T-helper 2 cell treated with Interferon-gamma antibody and Interleukin-4, amounts not matched to agents 5 μg/mL and 100 μg/mL, for 36 hours (primary cell): ENCODE results near the gene BARD1.
"Not testable (repeated sequence)": the region's sequence is repeated elsewhere in the genome, so short reads cannot be mapped to it uniquely, and the experiment has no call there.

Source experiments
- DNase-seq: peaks from one replicate; pipeline ENCODE4 v3.0.0; 2021; ENCODE audit warnings: low spot score
- H3K27ac Mint-ChIP-seq: one replicate; pipeline ENCODE4 v1.8.0; 2021; ENCODE audit warnings: mild to moderate bottlenecking, mixed read lengths
- H3K27me3 Mint-ChIP-seq: one replicate; pipeline ENCODE4 v1.8.0; 2021; ENCODE audit warnings: low read depth, mixed read lengths
- H3K36me3 Mint-ChIP-seq: one replicate; pipeline ENCODE4 v1.8.0; 2021; ENCODE audit warnings: low read depth, mixed read lengths
- H3K4me1 Mint-ChIP-seq: one replicate; pipeline ENCODE4 v1.8.0; 2021; ENCODE audit warnings: low read depth, mixed read lengths
- H3K4me3 Mint-ChIP-seq: one replicate; pipeline ENCODE4 v1.8.0; 2022; ENCODE audit warnings: mild to moderate bottlenecking, moderate library complexity, mixed read lengths
- H3K9me3 Mint-ChIP-seq: one replicate; pipeline ENCODE4 v1.8.0; 2021; ENCODE audit warnings: mixed read lengths

Gene BARD1

DNA sequence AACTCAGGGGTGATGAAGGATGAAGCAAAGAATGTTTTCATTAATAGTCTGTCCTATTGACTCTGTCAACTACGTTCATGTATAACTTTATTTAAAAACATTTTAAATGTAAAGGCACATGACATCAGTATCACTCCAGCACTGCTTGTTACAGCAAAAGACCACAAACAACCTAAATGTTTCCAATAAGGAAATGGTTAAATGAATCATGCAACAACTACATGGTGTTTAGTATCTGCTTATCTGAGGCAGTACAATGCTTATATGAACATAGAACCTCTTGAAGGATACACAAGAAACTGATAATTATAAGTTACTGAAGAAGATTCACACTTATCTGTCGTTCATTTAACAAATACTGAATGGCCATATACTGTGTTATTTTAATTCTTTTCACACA lies 8.4 kb downstream of the BARD1 start:
- Mint-ChIP-seq H3K27ac (no peak overlapping the region), H3K4me3 (no peak overlapping the region), H3K9me3 (no peaks in the 10 kb centered on the region), H3K36me3 (peaks cover 42% of the 10 kb centered on the region), H3K4me1 (peaks cover 76% of the 10 kb centered on the region), H3K27me3 (no peaks in the 10 kb centered on the region)
- no peak for DNase-seq

GRCh38 chr2:214800180-214800579 lies 9.3 kb downstream of the BARD1 start:
- peaks cover 41% of the 10 kb centered on the region for H3K36me3 Mint-ChIP-seq
- H3K4me1 Mint-ChIP-seq: peaks cover 69% of the 10 kb centered on the region
- H3K4me3 Mint-ChIP-seq: no peak overlapping the region
- DNase-seq: no peak
- no peaks in the 10 kb centered on the region for H3K9me3 Mint-ChIP-seq
- no peaks in the 10 kb centered on the region for H3K27me3 Mint-ChIP-seq
- H3K27ac Mint-ChIP-seq: peak overlapping the region; percentile 18

DNA sequence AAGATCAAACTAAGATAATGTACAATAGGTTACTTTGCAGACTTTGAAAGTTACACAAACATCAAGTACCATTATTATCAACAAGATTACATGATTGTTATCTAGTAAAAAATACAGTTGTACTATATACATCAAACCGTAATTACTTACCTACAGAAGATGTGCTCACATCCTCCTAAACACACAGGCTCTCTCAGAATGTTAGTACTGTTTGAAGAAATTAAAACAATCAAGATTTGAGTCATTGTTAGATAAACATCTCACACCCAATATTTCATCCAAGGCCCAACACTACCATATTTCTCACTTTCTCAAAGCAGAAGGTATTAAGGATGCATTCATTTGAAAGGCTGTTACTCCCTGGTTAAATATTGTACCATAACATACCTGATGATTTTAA lies 12.6 kb downstream of the BARD1 start:
- H3K4me1 Mint-ChIP-seq: peaks cover 48% of the 10 kb centered on the region
- H3K27ac Mint-ChIP-seq: peak overlapping the region; percentile 73
- no peaks in the 10 kb centered on the region for H3K9me3 Mint-ChIP-seq
- H3K36me3 Mint-ChIP-seq: peaks cover 44% of the 10 kb centered on the region
- H3K27me3 Mint-ChIP-seq: no peaks in the 10 kb centered on the region
- no peak for DNase-seq
- peak overlapping the region; percentile 66 for H3K4me3 Mint-ChIP-seq

DNA sequence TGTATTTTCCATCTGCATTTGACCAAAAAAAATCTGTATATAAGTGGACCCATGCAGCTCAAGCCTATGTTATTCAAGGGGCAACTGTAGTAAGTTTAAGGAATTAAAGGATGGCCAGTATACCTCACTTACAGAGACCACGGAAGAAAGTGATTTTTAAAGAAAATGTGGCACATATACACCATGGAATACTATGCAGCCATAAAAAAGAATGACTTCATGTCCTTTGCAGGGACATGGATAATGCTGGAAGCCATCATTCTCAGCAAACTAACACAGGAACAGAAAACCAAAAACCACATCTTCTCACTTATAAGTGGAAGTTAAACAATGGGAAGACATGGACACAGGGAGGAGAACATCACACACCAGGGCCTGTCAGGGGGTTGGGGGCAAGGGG lies 26.3 kb downstream of the BARD1 start:
- H3K27ac Mint-ChIP-seq, H3K27me3 Mint-ChIP-seq, H3K4me1 Mint-ChIP-seq, H3K4me3 Mint-ChIP-seq, DNase-seq: not testable (repeated sequence)
- peaks cover 40% of the 10 kb centered on the region for H3K9me3 Mint-ChIP-seq
- H3K36me3 Mint-ChIP-seq: peaks cover 75% of the 10 kb centered on the region

GRCh38 chr2:214782671-214783070 lies 26.8 kb downstream of the BARD1 start:
- H3K27ac Mint-ChIP-seq: no peak overlapping the region
- H3K4me1 Mint-ChIP-seq: peaks cover 2% of the 10 kb centered on the region
- H3K9me3 Mint-ChIP-seq: peaks cover 40% of the 10 kb centered on the region
- H3K27me3 Mint-ChIP-seq: no peaks in the 10 kb centered on the region
- no peak for DNase-seq
- peaks cover 74% of the 10 kb centered on the region for H3K36me3 Mint-ChIP-seq
- no peak overlapping the region for H3K4me3 Mint-ChIP-seq

DNA sequence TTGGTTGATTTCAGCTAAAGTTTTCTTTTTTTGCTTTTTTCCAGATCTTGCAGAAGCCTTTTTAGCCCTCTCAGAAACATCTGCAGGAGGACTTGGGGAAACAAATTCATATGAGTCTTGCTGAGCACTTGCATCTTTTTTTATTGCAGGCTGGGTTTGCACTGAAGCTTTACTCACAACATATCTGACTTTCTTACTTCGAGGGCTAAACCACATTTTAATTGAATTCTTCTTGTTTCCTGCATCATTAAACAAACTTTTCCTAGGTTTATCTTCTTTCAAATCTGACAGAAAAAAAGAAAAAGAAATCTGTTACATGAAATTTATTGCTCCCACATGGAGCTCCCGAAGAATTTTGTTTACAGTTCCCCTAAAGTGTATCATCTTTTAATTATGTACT lies 28.3 kb downstream of the BARD1 start:
- H3K4me3 Mint-ChIP-seq: no peak overlapping the region
- peaks cover 83% of the 10 kb centered on the region for H3K36me3 Mint-ChIP-seq
- no peaks in the 10 kb centered on the region for H3K4me1 Mint-ChIP-seq
- H3K27me3 Mint-ChIP-seq: no peaks in the 10 kb centered on the region
- no peak overlapping the region for H3K27ac Mint-ChIP-seq
- H3K9me3 Mint-ChIP-seq: peaks cover 36% of the 10 kb centered on the region
- DNase-seq: no peak

GRCh38 chr2:214775971-214776370 lies 33.5 kb downstream of the BARD1 start:
- no peaks in the 10 kb centered on the region for H3K9me3 Mint-ChIP-seq
- peaks cover 3% of the 10 kb centered on the region for H3K4me1 Mint-ChIP-seq
- peaks cover 69% of the 10 kb centered on the region for H3K36me3 Mint-ChIP-seq
- no peak overlapping the region for H3K4me3 Mint-ChIP-seq
- no peak overlapping the region for H3K27ac Mint-ChIP-seq
- no peak for DNase-seq
- H3K27me3 Mint-ChIP-seq: no peaks in the 10 kb centered on the region

- H3K36me3 Mint-ChIP-seq: peaks cover 58% of the 10 kb centered on the region
- H3K9me3 Mint-ChIP-seq: no peaks in the 10 kb centered on the region
- no peak for DNase-seq
These were observed 35.4 kb downstream of the BARD1 start for GRCh38 chr2:214774108-214774507.

DNA sequence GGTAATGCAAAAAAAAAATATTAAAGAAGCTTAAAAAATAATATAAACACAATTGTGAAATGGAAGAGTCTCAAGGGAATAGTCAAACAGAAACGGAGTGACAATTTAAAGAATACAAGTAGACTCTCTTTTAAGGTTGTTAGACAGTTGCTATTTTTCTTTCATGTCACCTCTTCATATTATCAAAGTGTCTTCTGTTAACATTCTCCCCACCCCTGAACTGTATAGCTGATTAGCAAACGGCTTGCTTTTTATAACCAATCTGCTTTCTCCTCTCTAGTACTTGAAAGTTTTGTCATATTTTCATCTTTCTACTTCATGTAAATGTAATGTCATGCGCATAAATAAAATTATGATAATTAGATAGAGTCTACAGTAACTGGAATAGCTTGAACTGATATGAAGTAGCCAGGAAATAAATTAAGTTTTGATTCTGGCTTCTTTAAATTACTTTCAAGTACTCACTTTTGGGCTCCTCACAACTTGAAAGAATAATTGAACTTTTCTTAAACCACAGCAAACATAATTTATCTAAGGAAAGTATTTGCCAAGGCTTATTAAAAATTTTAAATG lies 37.0 kb downstream of the BARD1 start:
- Mint-ChIP-seq H3K27me3 (no peaks in the 10 kb centered on the region), H3K27ac (no peak overlapping the region), H3K9me3 (no peaks in the 10 kb centered on the region), H3K4me3 (no peak overlapping the region), H3K36me3 (peaks cover 64% of the 10 kb centered on the region), H3K4me1 (peaks cover 3% of the 10 kb centered on the region)
- DNase-seq: no peak

More at GRCh38 chr2:214774108-214774507, 35.4 kb downstream of the BARD1 start:
- Mint-ChIP-seq H3K27ac (no peak overlapping the region), H3K4me1 (peaks cover 3% of the 10 kb centered on the region), H3K4me3 (no peak overlapping the region), H3K27me3 (no peaks in the 10 kb centered on the region)

- DNase-seq: no peak
- no peaks in the 10 kb centered on the region for H3K4me1 Mint-ChIP-seq
- H3K4me3 Mint-ChIP-seq: no peak overlapping the region
- H3K27me3 Mint-ChIP-seq: no peaks in the 10 kb centered on the region
- H3K36me3 Mint-ChIP-seq: peaks cover 66% of the 10 kb centered on the region
- H3K9me3 Mint-ChIP-seq: no peaks in the 10 kb centered on the region
- H3K27ac Mint-ChIP-seq: no peak overlapping the region
These were observed 44.3 kb downstream of the BARD1 start for GRCh38 chr2:214765180-214765579.

GRCh38 chr2:214753455-214753854 lies 56.0 kb downstream of the BARD1 start:
- no peak overlapping the region for H3K4me3 Mint-ChIP-seq
- H3K27me3 Mint-ChIP-seq: no peaks in the 10 kb centered on the region
- no peak for DNase-seq
- H3K9me3 Mint-ChIP-seq: no peaks in the 10 kb centered on the region
- no peak overlapping the region for H3K27ac Mint-ChIP-seq
- peaks cover 69% of the 10 kb centered on the region for H3K36me3 Mint-ChIP-seq
- H3K4me1 Mint-ChIP-seq: peaks cover 6% of the 10 kb centered on the region

DNA sequence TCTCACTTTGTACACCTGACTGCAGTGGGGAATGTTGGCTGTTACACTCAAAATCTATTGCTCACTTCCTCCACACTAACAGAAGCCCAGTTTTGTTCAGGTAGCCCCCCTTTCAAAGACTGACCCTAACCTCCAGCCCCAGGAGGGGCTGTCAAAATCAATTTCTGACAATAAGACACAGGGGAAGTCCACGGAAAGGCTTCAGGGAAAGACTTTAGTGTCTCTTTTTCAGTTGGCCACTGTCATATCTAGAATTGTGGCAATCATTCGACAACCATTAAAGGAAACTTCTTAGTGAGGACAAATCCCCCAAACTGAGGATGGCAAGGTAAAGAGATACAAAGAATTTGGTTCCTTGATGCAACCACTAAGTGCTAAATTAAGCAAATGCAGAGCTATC lies 59.0 kb downstream of the BARD1 start:
- no peak overlapping the region for H3K27ac Mint-ChIP-seq
- H3K9me3 Mint-ChIP-seq: no peaks in the 10 kb centered on the region
- no peak for DNase-seq
- no peak overlapping the region for H3K4me3 Mint-ChIP-seq
- H3K27me3 Mint-ChIP-seq: no peaks in the 10 kb centered on the region
- H3K36me3 Mint-ChIP-seq: peaks cover 58% of the 10 kb centered on the region
- H3K4me1 Mint-ChIP-seq: peaks cover 9% of the 10 kb centered on the region

GRCh38 chr2:214747992-214748391 lies 61.5 kb downstream of the BARD1 start:
- Mint-ChIP-seq H3K27ac (no peak overlapping the region), H3K36me3 (peaks cover 54% of the 10 kb centered on the region), H3K4me1 (peaks cover 5% of the 10 kb centered on the region), H3K27me3 (no peaks in the 10 kb centered on the region), H3K4me3 (no peak overlapping the region), H3K9me3 (no peaks in the 10 kb centered on the region)
- no peak for DNase-seq

GRCh38 chr2:214742119-214742518 lies 67.4 kb downstream of the BARD1 start:
- no peaks in the 10 kb centered on the region for H3K27me3 Mint-ChIP-seq
- no peaks in the 10 kb centered on the region for H3K9me3 Mint-ChIP-seq
- DNase-seq: no peak
- peaks cover 54% of the 10 kb centered on the region for H3K36me3 Mint-ChIP-seq
- no peak overlapping the region for H3K27ac Mint-ChIP-seq
- no peak overlapping the region for H3K4me3 Mint-ChIP-seq
- peaks cover 15% of the 10 kb centered on the region for H3K4me1 Mint-ChIP-seq

DNA sequence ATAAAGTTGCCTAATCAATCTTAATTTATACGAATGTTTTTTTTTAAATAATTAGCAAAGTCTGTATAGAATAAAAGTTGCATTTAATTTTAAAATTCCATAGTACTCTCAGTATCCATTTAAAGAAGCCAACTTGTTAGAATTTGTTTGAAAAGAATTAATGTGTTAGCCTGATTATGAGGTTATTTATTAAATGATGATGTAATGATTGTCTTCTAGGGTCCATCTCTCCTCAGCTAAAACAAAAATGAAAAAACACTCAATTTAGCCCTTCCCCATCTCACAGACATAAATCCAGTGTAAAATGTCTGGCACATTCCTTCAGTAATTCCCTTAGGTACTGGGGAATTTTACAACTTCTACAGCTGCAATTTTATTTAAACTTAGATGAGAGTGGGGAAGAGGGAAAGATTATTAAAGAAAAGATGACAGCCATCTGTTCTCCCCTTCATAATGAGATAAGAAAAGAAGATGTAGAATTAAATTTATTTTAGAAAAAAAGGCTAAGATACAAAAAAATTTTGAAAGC lies 68.6 kb downstream of the BARD1 start:
- H3K27ac Mint-ChIP-seq: no peak overlapping the region

More for the DNA sequence above, 68.6 kb downstream of the BARD1 start:
- no peak for DNase-seq
- H3K36me3 Mint-ChIP-seq: peaks cover 49% of the 10 kb centered on the region
- H3K4me3 Mint-ChIP-seq: no peak overlapping the region
- no peaks in the 10 kb centered on the region for H3K9me3 Mint-ChIP-seq
- H3K4me1 Mint-ChIP-seq: peaks cover 14% of the 10 kb centered on the region
- no peaks in the 10 kb centered on the region for H3K27me3 Mint-ChIP-seq
